Spleen (tissue), 7 donors: ENCODE results near the gene PIGU.

Experiments
- POLR2A ChIP-seq, 3 donors: fragments of 450-650 bp; IDR thresholded peaks; one replicate each; pipeline ENCODE4 v1.5.1; 2017; ENCODE audit warnings: antibody characterized with exemption in 3 of 3, mild to moderate bottlenecking in 1 of 3
- POLR2AphosphoS5 ChIP-seq, 3 donors: sonication (generic); formaldehyde crosslinking; IDR thresholded peaks; one replicate each; pipeline ENCODE4 v1.5.1; 2017; ENCODE audit warnings: antibody characterized with exemption in 3 of 3
- TF ChIP-seq, protein P1 (sequence below), 11 experiments: fragments of 200-600 bp in 7 of 11; fragments of 450-650 bp in 4 of 11; sonication (generic) in 4 of 11; IDR thresholded peaks in 8 of 11; conservative IDR thresholded peaks in 3 of 11; 1 replicate in 7 of 11; 2 replicates in 4 of 11; pipeline versions ENCODE4 v1.4.0 to v1.8.0; 2016 to 2021; ENCODE audit warnings: antibody characterized with exemption in 11 of 11, inconsistent platforms in 4 of 11, mild to moderate bottlenecking in 1 of 11
- donor health status: DM: no; HTN: no; CAD: no; lungs with moderate emphysema.
- donor health status: DM: no; HTN: no; CAD: no.
- donor health status: DM: no; HTN: no; CAD: no.

DNA sequence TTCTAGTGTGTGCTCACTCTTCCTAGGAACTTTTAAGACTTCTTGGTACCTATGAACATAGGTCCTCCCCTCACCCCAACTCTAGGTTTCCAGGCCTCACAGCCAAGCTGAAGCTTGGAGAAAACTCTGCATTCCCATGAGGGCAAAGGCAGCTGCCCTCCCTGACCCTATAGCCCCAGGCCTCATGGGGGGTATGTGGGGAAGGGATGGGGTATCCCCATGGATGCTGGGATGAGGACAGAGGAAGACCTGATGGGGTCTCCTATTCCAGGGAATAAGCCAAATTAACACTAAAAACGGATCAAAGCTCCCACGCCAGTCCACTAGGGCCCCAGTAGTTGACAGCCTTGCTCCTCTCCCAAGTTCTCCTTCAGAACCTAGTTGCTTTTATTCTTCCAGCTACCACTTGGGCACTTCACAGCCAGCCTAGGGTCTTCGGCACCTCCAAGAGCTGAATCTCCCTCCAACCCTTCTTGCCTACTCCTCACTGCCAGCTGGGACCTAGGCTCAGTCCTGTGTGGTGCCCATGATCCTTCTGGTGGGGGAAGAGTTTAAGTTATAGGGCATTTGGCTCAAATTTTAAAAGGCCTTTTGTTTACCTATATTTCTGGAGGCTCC lies 35.0 kb upstream of the PIGU start:
- TF ChIP-seq, protein P1, sequence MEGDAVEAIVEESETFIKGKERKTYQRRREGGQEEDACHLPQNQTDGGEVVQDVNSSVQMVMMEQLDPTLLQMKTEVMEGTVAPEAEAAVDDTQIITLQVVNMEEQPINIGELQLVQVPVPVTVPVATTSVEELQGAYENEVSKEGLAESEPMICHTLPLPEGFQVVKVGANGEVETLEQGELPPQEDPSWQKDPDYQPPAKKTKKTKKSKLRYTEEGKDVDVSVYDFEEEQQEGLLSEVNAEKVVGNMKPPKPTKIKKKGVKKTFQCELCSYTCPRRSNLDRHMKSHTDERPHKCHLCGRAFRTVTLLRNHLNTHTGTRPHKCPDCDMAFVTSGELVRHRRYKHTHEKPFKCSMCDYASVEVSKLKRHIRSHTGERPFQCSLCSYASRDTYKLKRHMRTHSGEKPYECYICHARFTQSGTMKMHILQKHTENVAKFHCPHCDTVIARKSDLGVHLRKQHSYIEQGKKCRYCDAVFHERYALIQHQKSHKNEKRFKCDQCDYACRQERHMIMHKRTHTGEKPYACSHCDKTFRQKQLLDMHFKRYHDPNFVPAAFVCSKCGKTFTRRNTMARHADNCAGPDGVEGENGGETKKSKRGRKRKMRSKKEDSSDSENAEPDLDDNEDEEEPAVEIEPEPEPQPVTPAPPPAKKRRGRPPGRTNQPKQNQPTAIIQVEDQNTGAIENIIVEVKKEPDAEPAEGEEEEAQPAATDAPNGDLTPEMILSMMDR (IDR thresholded peaks at IDR 0.05 in 8 of 11, conservative IDR thresholded peaks at IDR 0.05 in 3 of 11), result no peak
- peak in 1 of 3 donors; percentile 25 for TF ChIP-seq POLR2AphosphoS5 (IDR thresholded peaks at IDR 0.05)
- no peak for TF ChIP-seq POLR2A (IDR thresholded peaks at IDR 0.05)
